Measurements from ENCODE around the gene OR5P2.
"Not testable (repeated sequence)": the region's sequence is repeated elsewhere in the genome, so short reads cannot be mapped to it uniquely, and the experiment has no call there.

Gene OR5P2, protein sequence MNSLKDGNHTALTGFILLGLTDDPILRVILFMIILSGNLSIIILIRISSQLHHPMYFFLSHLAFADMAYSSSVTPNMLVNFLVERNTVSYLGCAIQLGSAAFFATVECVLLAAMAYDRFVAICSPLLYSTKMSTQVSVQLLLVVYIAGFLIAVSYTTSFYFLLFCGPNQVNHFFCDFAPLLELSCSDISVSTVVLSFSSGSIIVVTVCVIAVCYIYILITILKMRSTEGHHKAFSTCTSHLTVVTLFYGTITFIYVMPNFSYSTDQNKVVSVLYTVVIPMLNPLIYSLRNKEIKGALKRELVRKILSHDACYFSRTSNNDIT

DNA sequence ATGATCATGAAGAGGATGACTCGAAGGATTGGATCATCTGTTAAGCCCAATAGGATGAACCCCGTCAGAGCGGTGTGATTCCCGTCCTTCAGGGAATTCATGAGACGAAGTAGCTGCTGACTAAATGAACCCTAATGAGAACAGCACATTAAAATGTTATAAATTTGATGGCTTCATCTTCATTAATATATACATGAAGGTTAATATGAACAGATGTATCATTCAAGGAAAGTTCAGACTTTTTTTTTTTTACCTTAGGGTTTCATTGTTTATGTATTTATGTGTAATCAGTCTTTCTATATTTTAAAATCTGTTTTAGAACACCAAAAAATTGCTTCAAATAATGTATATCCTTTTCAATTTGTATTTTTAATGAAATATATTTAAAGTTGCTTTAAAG, at the start of gene OR5P2:
OR5P2 (minus strand) TSS at position 101 of the 400 bp plus-strand sequence; CDS start at position 101, 0 bp downstream.
- H3K4me3 ChIP-seq = no peak within 1 kb of the TSS
- H3K27ac ChIP-seq = no peak within 1 kb of the TSS

GRCh38 chr11:7846003-7846402, 49.3 kb upstream of the OR5P2 start:
- no peak overlapping the region for H3K4me3 ChIP-seq
- no peak overlapping the region for H3K27ac ChIP-seq

- H3K4me3 ChIP-seq = no peak overlapping the region
- H3K27ac ChIP-seq = no peak overlapping the region
These were observed 48.2 kb upstream of the OR5P2 start for GRCh38 chr11:7844986-7845385.

GRCh38 chr11:7844521-7844920, 47.8 kb upstream of the OR5P2 start:
- no peak overlapping the region for H3K27ac ChIP-seq
- H3K4me3 ChIP-seq = no peak overlapping the region

- Histone ChIP-seq H3K4me3 (no peak overlapping the region), H3K27ac (no peak overlapping the region)
These were observed 43.8 kb upstream of the OR5P2 start for GRCh38 chr11:7840578-7840977.

- H3K4me3 ChIP-seq = no peak overlapping the region
- H3K27ac ChIP-seq = no peak overlapping the region
These were observed 36.8 kb upstream of the OR5P2 start for GRCh38 chr11:7833527-7833926.

DNA sequence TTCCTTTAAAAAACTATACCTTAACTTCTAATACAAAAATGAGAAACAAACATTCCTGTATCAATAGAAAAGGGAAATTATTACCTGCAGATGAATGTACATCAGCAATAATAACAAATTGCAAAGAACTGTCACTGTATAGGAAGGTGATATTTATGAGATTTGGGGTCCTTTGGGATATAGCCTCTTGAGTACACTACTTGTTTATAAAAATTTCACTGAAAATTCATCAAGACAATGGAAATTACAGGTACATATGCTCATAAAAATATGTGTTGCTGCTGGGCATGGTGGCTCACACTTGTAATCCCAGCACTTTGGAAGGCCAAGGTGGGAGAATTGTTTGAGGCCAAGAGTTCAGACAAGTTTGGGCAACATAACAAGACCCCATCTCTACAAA, 34.0 kb upstream of the OR5P2 start, which contains the start of gene OR5P3:
OR5P3 (minus strand) TSS at position 101 of the 400 bp plus-strand sequence.
- H3K4me3 ChIP-seq = no peak within 1 kb of the TSS
- no peak within 1 kb of the TSS for H3K27ac ChIP-seq

GRCh38 chr11:7826324-7826723, 29.6 kb upstream of the OR5P2 start:
- no peak overlapping the region for H3K4me3 ChIP-seq
- no peak overlapping the region for H3K27ac ChIP-seq

- not testable (repeated sequence) for H3K4me3 ChIP-seq, H3K27ac ChIP-seq
These were observed 23.7 kb upstream of the OR5P2 start for GRCh38 chr11:7820417-7820816.

DNA sequence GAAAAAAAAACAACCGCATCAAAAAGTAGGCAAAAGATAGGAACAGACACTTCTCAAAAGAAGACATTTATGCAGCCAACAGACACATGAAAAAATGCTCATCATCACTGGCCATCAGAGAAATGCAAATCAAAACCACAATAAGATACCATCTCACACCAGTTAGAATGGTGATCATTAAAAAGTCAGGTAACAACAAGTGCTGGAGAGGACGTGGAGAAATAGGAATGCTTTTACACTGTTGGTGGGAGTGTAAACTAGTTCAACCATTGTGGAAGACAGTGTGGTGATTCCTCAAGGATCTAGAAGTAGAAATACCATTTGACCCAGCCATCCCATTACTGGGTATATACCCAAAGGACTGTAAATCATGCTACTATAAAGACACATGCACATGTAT, 18.2 kb upstream of the OR5P2 start:
- H3K27ac ChIP-seq, H3K4me3 ChIP-seq: not testable (repeated sequence)

- not testable (repeated sequence) for H3K27ac ChIP-seq, H3K4me3 ChIP-seq
These were observed 13.6 kb upstream of the OR5P2 start for GRCh38 chr11:7810301-7810700.

DNA sequence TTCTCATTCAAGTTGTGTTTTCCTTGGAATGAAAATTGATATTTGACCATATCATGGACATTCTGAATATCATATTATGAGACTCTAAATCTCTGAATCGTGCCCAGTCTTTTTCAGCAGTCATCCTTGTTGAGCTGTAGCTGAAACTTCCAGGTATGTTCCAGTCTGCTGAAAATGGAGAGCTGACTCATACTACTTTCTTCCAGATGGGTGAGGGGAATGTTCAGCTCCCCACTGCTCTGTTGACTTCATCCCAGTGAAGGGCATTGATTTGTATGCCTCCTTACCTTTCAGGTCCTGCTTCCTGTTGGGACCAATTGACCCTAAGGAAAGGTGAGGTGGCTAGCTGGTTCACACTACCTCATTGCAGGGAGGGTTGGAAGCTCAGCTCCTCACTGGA, 3.5 kb downstream of the OR5P2 start:
- H3K27ac ChIP-seq = no peak overlapping the region
- no peak overlapping the region for H3K4me3 ChIP-seq

GRCh38 chr11:7787239-7787638, 9.5 kb downstream of the OR5P2 start:
- Histone ChIP-seq H3K27ac (no peak overlapping the region), H3K4me3 (no peak overlapping the region)

DNA sequence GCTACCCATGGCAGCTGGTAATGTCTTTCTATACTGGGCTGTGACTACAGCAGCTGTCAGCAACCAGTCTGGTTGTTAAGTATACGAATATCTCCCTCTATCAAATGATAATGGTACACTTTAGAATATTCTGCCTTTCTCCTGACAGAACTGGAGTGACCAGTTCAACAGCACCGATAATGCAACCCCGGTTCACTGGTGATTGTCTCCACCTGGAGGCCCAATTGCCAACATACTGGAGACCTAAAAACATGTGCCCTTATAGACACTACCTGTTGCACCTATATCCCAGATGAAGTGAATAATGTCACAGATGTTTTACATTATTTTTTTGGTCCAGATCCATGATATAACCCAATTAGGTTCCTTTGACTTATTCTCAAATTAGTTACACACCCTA, 21.1 kb downstream of the OR5P2 start:
- H3K27ac ChIP-seq = no peak overlapping the region
- H3K4me3 ChIP-seq = no peak overlapping the region

GRCh38 chr11:7764301-7764700, 32.4 kb downstream of the OR5P2 start:
- H3K27ac ChIP-seq, H3K4me3 ChIP-seq: not testable (repeated sequence)

- no peak overlapping the region for H3K27ac ChIP-seq
These were observed 37.7 kb downstream of the OR5P2 start for GRCh38 chr11:7759010-7759409.

GRCh38 chr11:7749456-7749855, 47.3 kb downstream of the OR5P2 start:
- no peak overlapping the region for H3K4me3 ChIP-seq
- no peak overlapping the region for H3K27ac ChIP-seq

More at GRCh38 chr11:7759010-7759409, 37.7 kb downstream of the OR5P2 start:
- H3K4me3 ChIP-seq = no peak overlapping the region

All from skin epidermis (tissue), 12 donors.